Smooth muscle cell (in vitro differentiated cells): ENCODE data around the gene CD300LG. TPM values are rescaled to one million over a fixed set of nuclear protein-coding genes. Genes with fewer than 3 reads are reported as not detected.

Experiments used
- DNase-seq: peaks from one replicate; lab custom pipeline; 2025; ENCODE audit not compliant: unreplicated experiment; lab: John Stamatoyannopoulos, UW
- H2AFZ ChIP-seq: fragments of 200-600 bp; sonication (generic); 2 replicates; pipeline ENCODE4 v1.6.0; 2016; ENCODE audit warnings: antibody characterized with exemption, low read depth, mild to moderate bottlenecking
- H3F3A ChIP-seq: fragments of 200-600 bp; sonication (generic); 2 replicates; pipeline ENCODE4 v1.6.0; 2017; ENCODE audit warnings: antibody characterized with exemption, low read depth
- H3K27ac ChIP-seq: fragments of 200-600 bp; sonication (generic); 2 replicates; pipeline ENCODE4 v1.5.1; 2016; ENCODE audit warnings: low read depth, mild to moderate bottlenecking
- H3K27me3 ChIP-seq: fragments of 200-600 bp; sonication (generic); 2 replicates; pipeline ENCODE4 v1.6.1; 2016; ENCODE audit warnings: low read depth, mild to moderate bottlenecking
- H3K36me3 ChIP-seq: fragments of 200-600 bp; sonication (generic); 2 replicates; pipeline ENCODE4 v1.5.1; 2016; ENCODE audit warnings: low read depth
- H3K4me1 ChIP-seq: fragments of 200-600 bp; sonication (generic); 2 replicates; pipeline ENCODE4 v1.5.1; 2016; ENCODE audit warnings: low read depth
- H3K4me2 ChIP-seq: fragments of 200-600 bp; sonication (generic); 2 replicates; pipeline ENCODE4 v1.6.0; 2016; ENCODE audit warnings: mild to moderate bottlenecking
- H3K4me3 ChIP-seq: fragments of 200-600 bp; sonication (generic); 2 replicates; pipeline ENCODE4 v1.5.1; 2016; ENCODE audit warnings: mild to moderate bottlenecking
- H3K79me2 ChIP-seq: fragments of 200-600 bp; sonication (generic); 2 replicates; pipeline ENCODE4 v1.6.0; 2016; ENCODE audit warnings: low read depth, mild to moderate bottlenecking
- H3K9ac ChIP-seq: fragments of 200-600 bp; sonication (generic); 2 replicates; pipeline ENCODE4 v1.6.0; 2016; ENCODE audit warnings: low read depth
- H3K9me3 ChIP-seq: fragments of 200-600 bp; sonication (generic); replicated peaks from 2 replicates; pipeline ENCODE4 v1.5.1; 2016; ENCODE audit warnings: low read depth
- H4K20me1 ChIP-seq: fragments of 200-600 bp; sonication (generic); 2 replicates; pipeline ENCODE4 v1.6.0; 2016; ENCODE audit warnings: low read depth
- CTCF ChIP-seq: fragments of 200-600 bp; sonication (generic); IDR thresholded peaks from 2 replicates; pipeline ENCODE4 v1.5.1; 2017; ENCODE audit warnings: borderline replicate concordance, mild to moderate bottlenecking, antibody characterized with exemption; ENCODE audit not compliant: insufficient read depth, poor library complexity, severe bottlenecking
- WGBS: methylation state at CpG from one replicate; pipeline ENCODE4 v1.1.7; 2016; ENCODE audit warnings: low lambda C conversion rate; 5-methylcytosine and 5-hydroxymethylcytosine counted together
- polyA plus RNA-seq: library from polyadenylated mRNA; unstranded; fragments of >200 nt; fragmentation: Nextera tagmentation; extraction: Ambion mirVana; gene quantifications from 2 replicates; pipeline ENCODE4 v1.2.1, GENCODE V29; 2016
- total RNA-seq: library from RNA; depleted of rRNA; stranded (reverse); fragments of >200 nt; gene quantifications from 2 replicates; pipeline ENCODE4 v1.2.3, GENCODE V29; 2014

The CD300LG gene
- total and polyA plus RNA-seq, 2 experiments from 2014 or later = not detected

GRCh38 chr17:43906951-43907424, 60.0 kb downstream of the CD300LG start:
- H3K4me3 ChIP-seq = peak overlapping the region; percentile 94
- H3K4me1 ChIP-seq = peaks cover 32% of the 10 kb centered on the region
- peaks cover 13% of the 10 kb centered on the region for H4K20me1 ChIP-seq
- H3K79me2 ChIP-seq = no peaks in the 10 kb centered on the region
- no peak for TF ChIP-seq CTCF
- peak overlapping the region; percentile 98 for H2AFZ ChIP-seq
- no peaks in the 10 kb centered on the region for H3F3A ChIP-seq
- peak overlapping the region; percentile 99 for H3K4me2 ChIP-seq
- 2% methylated on average over 24 of the region's 29 CpGs for WGBS
- H3K9me3 ChIP-seq = no peaks in the 10 kb centered on the region
- H3K27ac ChIP-seq = peak overlapping the region; percentile 78
- peaks cover 7% of the 10 kb centered on the region for H3K27me3 ChIP-seq
- peak overlapping the region; percentile 92 for H3K9ac ChIP-seq
- H3K36me3 ChIP-seq = no peaks in the 10 kb centered on the region
- peak; percentile 54 for DNase-seq

GRCh38 chr17:43907425-43907981, 60.5 kb downstream of the CD300LG start, which contains the start of gene MPP2:
MPP2 (minus strand) TSS chr17:43907536; CDS start chr17:43904460, 3,076 bp downstream.
- Histone ChIP-seq H3K9ac (peak within 1 kb of the TSS; percentile 92), H3K9me3 (no peaks in the 10 kb centered on the region), H3F3A (no peaks in the 10 kb centered on the region), H3K4me2 (peak within 1 kb of the TSS; percentile 99), H3K27me3 (peaks cover 7% of the 10 kb centered on the region), H3K36me3 (no peaks in the 10 kb centered on the region), H3K79me2 (no peaks in the 10 kb centered on the region), H2AFZ (peak within 1 kb of the TSS; percentile 98), H3K4me3 (peak within 1 kb of the TSS; percentile 94), H3K4me1 (peaks cover 27% of the 10 kb centered on the region), H3K27ac (peak within 1 kb of the TSS; percentile 78), H4K20me1 (peaks cover 13% of the 10 kb centered on the region)
- under 1% methylated on average over 36 of the region's 36 CpGs for WGBS
- no peak for TF ChIP-seq CTCF
- DNase-seq = peak; percentile 54

DNA sequence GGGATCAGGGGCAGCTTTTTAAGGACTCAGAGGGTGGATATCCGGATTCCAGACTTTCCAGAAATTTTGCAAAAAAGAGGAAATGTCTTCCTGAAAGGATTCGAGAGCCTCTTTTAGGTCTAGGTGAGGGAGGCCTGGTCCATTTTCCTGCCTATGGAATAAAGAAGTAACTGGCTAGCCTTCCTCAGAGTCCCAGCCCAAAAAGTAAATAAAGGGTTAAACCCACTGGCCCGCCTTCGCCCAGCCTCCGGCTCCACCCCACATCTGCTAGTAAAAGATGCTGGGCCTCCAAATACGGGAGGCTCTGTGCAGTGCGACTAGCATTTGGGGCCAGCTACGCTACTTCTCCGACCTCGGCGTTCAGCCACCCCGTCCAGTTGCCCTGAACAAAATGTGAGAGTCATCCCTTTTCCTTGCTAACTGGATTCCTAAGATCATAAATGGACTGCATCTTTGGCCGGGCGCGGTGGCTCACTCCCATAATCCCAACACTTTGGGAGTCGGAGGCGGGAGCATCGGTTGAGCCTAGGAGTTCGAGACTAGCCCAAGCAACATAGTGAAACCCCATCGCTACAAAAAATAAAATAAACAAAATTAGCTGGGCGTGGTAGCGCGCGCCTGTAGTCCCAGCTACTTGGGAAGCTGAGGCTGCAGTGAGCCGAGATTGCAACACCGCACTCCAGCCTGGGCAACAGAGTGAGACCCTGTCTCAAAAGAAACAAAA, 61.2 kb downstream of the CD300LG start:
- TF ChIP-seq CTCF = no peak
- no peaks in the 10 kb centered on the region for H3F3A ChIP-seq
- H2AFZ ChIP-seq = peak overlapping the region; percentile 98
- peak overlapping the region; percentile 99 for H3K4me2 ChIP-seq
- H3K9me3 ChIP-seq = no peaks in the 10 kb centered on the region
- WGBS = 9% methylated on average over 26 of the region's 26 CpGs
- H3K27me3 ChIP-seq = peaks cover 9% of the 10 kb centered on the region
- peak overlapping the region; percentile 92 for H3K9ac ChIP-seq
- peak; percentile 27 for DNase-seq
- H4K20me1 ChIP-seq = peaks cover 13% of the 10 kb centered on the region
- H3K36me3 ChIP-seq = no peaks in the 10 kb centered on the region
- peak overlapping the region; percentile 78 for H3K27ac ChIP-seq
- H3K79me2 ChIP-seq = no peaks in the 10 kb centered on the region
- H3K4me1 ChIP-seq = peaks cover 23% of the 10 kb centered on the region
- H3K4me3 ChIP-seq = peak overlapping the region; percentile 94
